HEK293 (cell line): ENCODE results near the gene QRICH1.

Source experiments
- CTCF ChIA-PET: fragments of 350-600 bp; formaldehyde crosslinking; extraction: SDS; loops from one replicate; lab custom pipeline; 2021; ENCODE audit warnings: antibody characterized with exemption; lab: Yijun Ruan, JAX
- POLR2A ChIA-PET: fragments of 300-600 bp; formaldehyde crosslinking; extraction: SDS; loops from one replicate; lab custom pipeline; 2020; ENCODE audit warnings: antibody characterized with exemption, inconsistent platforms; lab: Yijun Ruan, JAX
- H3K27ac ChIP-seq: fragments of 200-500 bp; sonication (Bioruptor generic); 2 replicates; pipeline ENCODE4 v1.5.1; 2014; ENCODE audit warnings: low read depth, low read length, control low read depth, inconsistent platforms; ENCODE audit errors: extremely low read depth
- H3K36me3 ChIP-seq, 2 experiments: fragments of 200-500 bp in 1 of 2; sonication (Bioruptor generic) in 1 of 2; 1 replicate in 1 of 2; 2 replicates in 1 of 2; pipeline ENCODE4 v1.5.1; 2014 to 2017; ENCODE audit warnings: inconsistent platforms in 2 of 2, low read length in 2 of 2; ENCODE audit not compliant: control insufficient read depth in 2 of 2, insufficient read depth in 1 of 2
- H3K4me1 ChIP-seq: fragments of 200-500 bp; sonication (Bioruptor generic); 2 replicates; pipeline ENCODE4 v1.5.1; 2014; ENCODE audit warnings: mild to moderate bottlenecking, low read length, inconsistent platforms; ENCODE audit not compliant: control insufficient read depth, insufficient read depth
- H3K4me3 ChIP-seq: 2 replicates; pipeline ENCODE4 v1.5.1; 2011; ENCODE audit warnings: low read depth, mild to moderate bottlenecking, control low read depth, low read length, moderate library complexity
- H3K9me3 ChIP-seq: fragments of 200-500 bp; sonication (Bioruptor generic); 2 replicates; pipeline ENCODE4 v1.5.1; 2014; ENCODE audit warnings: low read depth, low read length, inconsistent platforms; ENCODE audit not compliant: control insufficient read depth, insufficient read depth
- KLF16 ChIP-seq: fragments of 450-650 bp; formaldehyde crosslinking; IDR thresholded peaks from 2 replicates; pipeline ENCODE4 v1.5.1; 2017; ENCODE audit warnings: missing biosample characterization, missing genetic modification characterization
- MEIS1 ChIP-seq: sonication (generic); formaldehyde crosslinking; IDR thresholded peaks from 2 replicates; pipeline ENCODE4 v1.8.1; 2022; ENCODE audit warnings: missing genetic modification reagents, mild to moderate bottlenecking, borderline replicate concordance
- RBAK ChIP-seq: fragments of 450-650 bp; formaldehyde crosslinking; IDR thresholded peaks from 2 replicates; pipeline ENCODE4 v1.5.1; 2016; ENCODE audit warnings: missing biosample characterization, missing genetic modification characterization
- SCRT1 ChIP-seq: fragments of 450-650 bp; formaldehyde crosslinking; IDR thresholded peaks from 2 replicates; pipeline ENCODE4 v1.5.1; 2016; ENCODE audit warnings: missing biosample characterization, missing genetic modification characterization, borderline replicate concordance
- SCRT2 ChIP-seq: fragments of 450-650 bp; formaldehyde crosslinking; IDR thresholded peaks from 2 replicates; pipeline ENCODE4 v1.5.1; 2016; ENCODE audit warnings: missing biosample characterization, missing genetic modification characterization
- SETDB1 ChIP-seq: IDR thresholded peaks from one replicate; pipeline ENCODE4 v1.6.1; 2017; ENCODE audit warnings: mild to moderate bottlenecking, low read length, moderate library complexity, mixed read lengths; ENCODE audit not compliant: insufficient read length
- TCF7L2 ChIP-seq: IDR thresholded peaks from 2 replicates; pipeline ENCODE4 v1.6.1; 2011; ENCODE audit warnings: low read depth, mild to moderate bottlenecking, inconsistent platforms, low read length, moderate library complexity, borderline replicate concordance
- ZFHX2 ChIP-seq: fragments of 450-650 bp; formaldehyde crosslinking; conservative IDR thresholded peaks from 2 replicates; pipeline ENCODE4 v1.5.1; 2016; ENCODE audit warnings: missing biosample characterization, missing genetic modification characterization
- ZIC2 ChIP-seq: fragments of 450-650 bp; formaldehyde crosslinking; IDR thresholded peaks from 2 replicates; pipeline ENCODE4 v1.5.1; 2016; ENCODE audit warnings: missing biosample characterization, missing genetic modification characterization
- ZNF10 ChIP-seq: fragments of 450-650 bp; formaldehyde crosslinking; IDR thresholded peaks from 2 replicates; pipeline ENCODE4 v1.5.1; 2017; ENCODE audit warnings: missing biosample characterization, missing genetic modification characterization
- ZNF23 ChIP-seq: fragments of 450-650 bp; formaldehyde crosslinking; IDR thresholded peaks from 2 replicates; pipeline ENCODE4 v1.5.1; 2016; ENCODE audit warnings: missing biosample characterization, missing genetic modification characterization, borderline replicate concordance
- ZNF324 ChIP-seq: fragments of 450-650 bp; formaldehyde crosslinking; IDR thresholded peaks from 2 replicates; pipeline ENCODE4 v1.5.1; 2016; ENCODE audit warnings: missing biosample characterization, missing genetic modification characterization
- ZNF362 ChIP-seq: fragments of 450-650 bp; formaldehyde crosslinking; IDR thresholded peaks from 2 replicates; pipeline ENCODE4 v1.5.1; 2016; ENCODE audit warnings: missing biosample characterization, missing genetic modification characterization
- ZNF394 ChIP-seq: fragments of 450-650 bp; formaldehyde crosslinking; IDR thresholded peaks from 2 replicates; pipeline ENCODE4 v1.5.1; 2016; ENCODE audit warnings: missing biosample characterization, missing genetic modification characterization, mild to moderate bottlenecking, moderate library complexity, borderline replicate concordance
- ZNF521 ChIP-seq: fragments of 450-650 bp; formaldehyde crosslinking; IDR thresholded peaks from 2 replicates; pipeline ENCODE4 v1.5.1; 2017; ENCODE audit warnings: missing biosample characterization, mild to moderate bottlenecking, missing genetic modification characterization
- ZNF623 ChIP-seq: fragments of 450-650 bp; formaldehyde crosslinking; IDR thresholded peaks from 2 replicates; pipeline ENCODE4 v1.5.1; 2016; ENCODE audit warnings: missing biosample characterization, missing genetic modification characterization
- ZNF626 ChIP-seq: fragments of 450-650 bp; sonication (Bioruptor Pico); formaldehyde crosslinking; IDR thresholded peaks from 2 replicates; pipeline ENCODE4 v1.5.1; 2018; ENCODE audit warnings: missing biosample characterization, missing genetic modification characterization, inconsistent platforms
- ZNF677 ChIP-seq: fragments of 450-650 bp; IDR thresholded peaks from 2 replicates; pipeline ENCODE4 v1.5.0; 2018; ENCODE audit warnings: missing biosample characterization, mild to moderate bottlenecking, missing genetic modification characterization, moderate library complexity
- ZNF707 ChIP-seq: fragments of 450-650 bp; formaldehyde crosslinking; IDR thresholded peaks from 2 replicates; pipeline ENCODE4 v1.5.1; 2016; ENCODE audit warnings: missing biosample characterization, missing genetic modification characterization
- ZNF76 ChIP-seq: fragments of 450-650 bp; formaldehyde crosslinking; IDR thresholded peaks from 2 replicates; pipeline ENCODE4; 2016; ENCODE audit warnings: low read depth, missing biosample characterization, missing genetic modification characterization, borderline replicate concordance
- TF ChIP-seq, protein P1 (sequence below): fragments of 450-650 bp; formaldehyde crosslinking; IDR thresholded peaks from 2 replicates; pipeline ENCODE4 v1.5.1; 2016; ENCODE audit warnings: missing biosample characterization, missing genetic modification characterization

QRICH1 gene

DNA sequence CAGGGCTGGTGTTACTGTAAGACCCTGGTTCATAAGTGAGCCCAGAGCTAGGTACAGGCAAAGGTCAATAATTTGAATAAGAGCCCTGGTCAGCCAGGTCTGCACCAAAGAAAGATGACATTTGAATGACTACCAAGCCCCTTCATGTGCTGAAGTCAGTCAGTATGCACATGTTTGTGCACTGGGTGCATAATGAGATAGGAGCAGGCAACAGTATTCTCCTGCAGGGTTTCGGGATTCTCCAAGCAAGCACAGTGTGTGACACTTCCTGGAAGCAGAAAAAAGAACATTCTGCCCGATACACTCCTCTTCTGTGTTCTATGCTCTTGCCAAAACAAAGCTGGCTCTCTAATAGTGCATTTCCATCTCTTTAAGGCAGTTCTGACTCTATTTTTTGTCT is 59.2 kb downstream of the QRICH1 start:
- Histone ChIP-seq H3K27ac (no peak overlapping the region), H3K36me3 (peaks cover 13 to 74% of the 10 kb centered on the region in 2 experiments; a peak in 2 of 3 replicates), H3K4me1 (no peaks in the 10 kb centered on the region), H3K9me3 (no peaks in the 10 kb centered on the region), H3K4me3 (no peak overlapping the region)
- POLR2A ChIA-PET, result no interaction called here
- CTCF ChIA-PET, result no interaction called here
- TF ChIP-seq RBAK (tag by site-specific recombination), result no peak
- TF ChIP-seq ZNF362 (tag by site-specific recombination), result no peak
- TF ChIP-seq SCRT2 (tag by site-specific recombination), result no peak
- TF ChIP-seq KLF16, result no peak
- TF ChIP-seq SCRT1 (tag by site-specific recombination), result no peak
- TF ChIP-seq TCF7L2, result no peak
- no peak for TF ChIP-seq ZNF76 (tag by site-specific recombination)
- TF ChIP-seq, protein P1, sequence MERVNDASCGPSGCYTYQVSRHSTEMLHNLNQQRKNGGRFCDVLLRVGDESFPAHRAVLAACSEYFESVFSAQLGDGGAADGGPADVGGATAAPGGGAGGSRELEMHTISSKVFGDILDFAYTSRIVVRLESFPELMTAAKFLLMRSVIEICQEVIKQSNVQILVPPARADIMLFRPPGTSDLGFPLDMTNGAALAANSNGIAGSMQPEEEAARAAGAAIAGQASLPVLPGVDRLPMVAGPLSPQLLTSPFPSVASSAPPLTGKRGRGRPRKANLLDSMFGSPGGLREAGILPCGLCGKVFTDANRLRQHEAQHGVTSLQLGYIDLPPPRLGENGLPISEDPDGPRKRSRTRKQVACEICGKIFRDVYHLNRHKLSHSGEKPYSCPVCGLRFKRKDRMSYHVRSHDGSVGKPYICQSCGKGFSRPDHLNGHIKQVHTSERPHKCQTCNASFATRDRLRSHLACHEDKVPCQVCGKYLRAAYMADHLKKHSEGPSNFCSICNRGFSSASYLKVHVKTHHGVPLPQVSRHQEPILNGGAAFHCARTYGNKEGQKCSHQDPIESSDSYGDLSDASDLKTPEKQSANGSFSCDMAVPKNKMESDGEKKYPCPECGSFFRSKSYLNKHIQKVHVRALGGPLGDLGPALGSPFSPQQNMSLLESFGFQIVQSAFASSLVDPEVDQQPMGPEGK (tag by site-specific recombination), result no peak

DNA sequence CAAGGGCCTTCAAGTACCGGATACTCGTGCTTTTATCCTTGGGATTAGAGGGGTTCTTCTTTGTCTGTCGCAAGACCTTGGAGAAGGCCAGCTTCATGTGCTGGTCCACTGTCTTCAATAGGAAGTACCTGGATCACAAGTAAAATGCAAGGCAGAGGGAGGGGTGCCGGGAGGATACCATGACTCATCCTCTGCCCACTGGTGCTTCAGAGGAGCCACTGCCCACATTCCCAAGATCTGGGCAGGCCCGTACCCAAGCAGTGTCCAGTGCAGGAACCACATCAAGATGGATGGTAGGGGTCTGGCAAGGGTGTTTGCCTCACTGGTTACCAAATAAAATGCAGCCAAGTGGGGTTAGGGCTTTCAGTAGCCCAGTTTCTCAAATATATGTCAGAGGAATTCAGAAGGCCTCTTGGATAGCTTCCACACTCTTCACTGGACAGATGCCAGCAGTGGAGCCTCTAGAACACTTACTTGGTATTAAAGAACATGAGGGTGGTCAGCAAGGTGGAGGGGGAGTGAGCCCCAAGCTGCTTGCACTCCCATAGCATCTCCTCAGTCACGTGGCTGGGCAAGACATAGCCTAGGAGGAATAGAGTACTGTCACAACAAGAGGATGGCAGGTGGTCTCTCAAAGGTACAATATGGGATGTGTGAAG is 61.1 kb downstream of the QRICH1 start:
- ChIA-PET POLR2A (no interaction called here), CTCF (no interaction called here)
- TF ChIP-seq ZNF623 (tag by site-specific recombination) (no peak), ZNF521 (no peak), ZNF626 (tag by site-specific recombination) (no peak), ZNF10 (tag by site-specific recombination) (no peak), SETDB1 (no peak), ZNF707 (tag by site-specific recombination) (no peak), ZNF677 (tag by site-specific recombination) (no peak), ZNF394 (tag by site-specific recombination) (no peak), ZNF76 (tag by site-specific recombination) (no peak), ZNF324 (tag by site-specific recombination) (no peak), ZFHX2 (tag by site-specific recombination) (no peak), ZNF23 (tag by site-specific recombination) (no peak), ZIC2 (tag by site-specific recombination) (no peak), MEIS1 (CRISPR knock-in tag) (no peak), SCRT1 (tag by site-specific recombination) (no peak)
- peaks cover 10 to 82% of the 10 kb centered on the region in 2 experiments; a peak in 2 of 3 replicates for H3K36me3 ChIP-seq
- H3K4me1 ChIP-seq, result no peaks in the 10 kb centered on the region
- H3K9me3 ChIP-seq, result no peaks in the 10 kb centered on the region
- no peak overlapping the region for H3K4me3 ChIP-seq
- H3K27ac ChIP-seq, result no peak overlapping the region
